DMS114 treated with DMSO at 0.1 percent for 48 hours (cell line): ENCODE measurements around the gene DRAM1.
"Not testable (repeated sequence)": the region's sequence is repeated elsewhere in the genome, so short reads cannot be mapped to it uniquely, and the experiment has no call there.

ENCODE experiments used
- DNase-seq: peaks from one replicate; lab custom pipeline; 2025; ENCODE audit not compliant: unreplicated experiment; lab: John Stamatoyannopoulos, UW

The DRAM1 gene

DNA sequence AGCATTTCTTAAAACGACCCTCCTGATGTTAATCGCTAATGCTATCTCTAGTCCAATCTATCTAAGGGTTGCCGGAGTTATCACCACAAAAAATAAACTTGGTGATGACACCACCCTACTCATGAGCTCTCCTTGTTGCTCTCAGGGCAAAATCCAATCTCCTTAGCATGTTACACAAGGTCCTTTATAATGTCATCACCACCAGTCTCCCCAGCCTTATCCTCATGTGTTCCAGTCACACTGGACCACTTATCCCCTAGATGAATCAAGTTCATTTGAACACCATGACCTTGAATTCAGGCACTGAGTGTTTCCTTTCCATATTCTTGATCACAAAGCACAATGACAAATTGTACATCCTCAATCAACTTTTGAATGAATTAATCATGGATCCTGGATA lies 19.0 kb upstream of the DRAM1 start:
- DNase-seq = no peak

DNA sequence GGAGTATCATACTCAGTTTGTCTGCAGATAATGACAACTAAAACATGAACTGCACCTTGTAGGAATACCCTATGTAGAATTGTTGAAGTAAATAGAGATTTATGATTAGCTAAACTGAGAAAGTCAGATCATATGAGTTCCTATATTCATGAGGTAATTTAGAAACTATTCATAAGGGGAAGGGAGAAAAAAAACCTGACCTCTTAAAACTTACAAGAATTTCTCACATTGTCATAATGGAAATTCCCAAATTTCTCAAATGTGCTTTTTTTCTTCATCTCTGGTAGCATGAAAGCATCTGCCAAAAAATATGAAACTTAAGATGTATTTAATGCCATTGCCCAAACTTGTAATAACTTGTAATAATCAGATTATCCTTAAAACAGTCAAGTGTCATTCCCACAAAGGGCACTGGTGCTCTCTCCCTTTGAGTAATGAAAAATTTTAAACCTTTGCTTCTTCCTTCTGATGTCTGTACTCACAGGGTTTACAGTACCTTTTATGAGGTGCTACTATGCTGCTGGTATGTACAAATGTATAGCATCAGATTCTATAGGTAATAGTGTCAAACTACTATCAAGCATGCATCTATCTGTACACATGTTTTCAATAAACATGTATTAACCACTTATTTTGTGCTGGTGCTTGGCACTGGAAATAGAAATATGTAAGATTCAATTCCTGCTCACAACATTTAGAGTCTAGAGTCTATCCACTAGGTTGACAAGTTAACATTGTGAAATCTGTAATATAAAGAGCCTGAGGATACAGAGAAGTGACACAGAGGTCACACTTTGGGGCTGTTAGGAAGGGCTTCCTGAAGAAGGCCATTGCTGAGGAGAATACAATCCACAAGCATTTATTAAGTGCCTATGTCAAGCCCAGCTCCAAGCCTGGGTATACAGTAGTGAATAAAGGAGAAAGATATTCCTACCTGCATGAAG lies 17.4 kb upstream of the DRAM1 start:
- no peak for DNase-seq

DNA sequence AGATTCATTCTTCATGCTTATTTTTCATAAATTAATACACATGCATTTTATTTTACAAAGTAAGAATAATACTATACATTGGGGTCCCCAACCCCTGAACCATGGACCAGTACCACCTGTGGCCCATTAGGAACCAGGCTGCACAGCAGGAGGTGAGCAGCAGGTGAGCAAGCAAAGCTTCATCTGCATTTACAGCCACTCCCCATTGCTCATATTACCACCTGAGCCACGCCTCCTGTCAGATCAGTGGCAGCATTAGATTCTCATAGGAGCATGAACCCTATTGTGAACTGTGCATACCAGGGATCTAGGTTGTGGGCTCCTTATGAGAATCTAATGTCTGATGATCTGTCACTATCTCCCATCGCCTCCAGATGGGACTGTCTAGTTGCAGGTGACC lies 15.7 kb upstream of the DRAM1 start:
- not testable (repeated sequence) for DNase-seq

DNA sequence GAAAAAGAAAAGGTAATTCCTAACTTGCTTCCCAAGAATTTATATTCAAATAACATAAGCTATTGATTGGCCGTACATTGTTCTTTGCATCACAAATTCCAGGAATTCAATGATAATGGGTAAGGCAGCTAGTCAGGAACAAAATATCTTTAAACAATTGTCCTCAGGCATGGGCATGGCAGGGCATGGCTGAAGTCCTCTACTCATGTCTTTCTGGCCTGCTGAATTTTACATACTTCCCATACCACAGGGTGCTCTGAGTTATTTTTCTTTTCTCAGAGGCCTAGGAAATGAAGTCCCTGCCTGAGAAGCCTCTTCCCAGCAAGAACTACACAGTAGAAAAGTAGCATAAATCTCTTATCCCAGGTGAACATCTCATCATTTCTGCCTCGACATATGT lies 15.1 kb upstream of the DRAM1 start:
- no peak for DNase-seq

DNA sequence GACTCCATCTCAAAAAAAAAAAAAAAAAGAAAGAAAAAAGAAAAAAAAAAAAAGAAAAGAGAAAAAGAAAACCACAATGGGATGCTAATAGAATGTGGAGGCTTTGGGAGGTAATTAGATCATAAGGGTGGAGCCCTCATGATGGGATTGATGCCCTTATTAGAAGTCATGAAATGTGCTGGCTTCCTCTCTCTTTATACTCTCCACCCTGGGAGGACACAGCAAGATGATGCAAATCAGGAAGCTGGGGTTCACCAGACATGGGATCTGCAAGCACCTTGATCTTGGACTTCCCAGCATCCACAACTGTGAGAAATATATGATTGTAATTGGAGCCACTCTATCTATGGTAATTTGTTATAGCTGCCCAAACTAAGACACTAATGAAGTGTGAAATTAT lies 13.4 kb upstream of the DRAM1 start:
- DNase-seq = no peak

DNA sequence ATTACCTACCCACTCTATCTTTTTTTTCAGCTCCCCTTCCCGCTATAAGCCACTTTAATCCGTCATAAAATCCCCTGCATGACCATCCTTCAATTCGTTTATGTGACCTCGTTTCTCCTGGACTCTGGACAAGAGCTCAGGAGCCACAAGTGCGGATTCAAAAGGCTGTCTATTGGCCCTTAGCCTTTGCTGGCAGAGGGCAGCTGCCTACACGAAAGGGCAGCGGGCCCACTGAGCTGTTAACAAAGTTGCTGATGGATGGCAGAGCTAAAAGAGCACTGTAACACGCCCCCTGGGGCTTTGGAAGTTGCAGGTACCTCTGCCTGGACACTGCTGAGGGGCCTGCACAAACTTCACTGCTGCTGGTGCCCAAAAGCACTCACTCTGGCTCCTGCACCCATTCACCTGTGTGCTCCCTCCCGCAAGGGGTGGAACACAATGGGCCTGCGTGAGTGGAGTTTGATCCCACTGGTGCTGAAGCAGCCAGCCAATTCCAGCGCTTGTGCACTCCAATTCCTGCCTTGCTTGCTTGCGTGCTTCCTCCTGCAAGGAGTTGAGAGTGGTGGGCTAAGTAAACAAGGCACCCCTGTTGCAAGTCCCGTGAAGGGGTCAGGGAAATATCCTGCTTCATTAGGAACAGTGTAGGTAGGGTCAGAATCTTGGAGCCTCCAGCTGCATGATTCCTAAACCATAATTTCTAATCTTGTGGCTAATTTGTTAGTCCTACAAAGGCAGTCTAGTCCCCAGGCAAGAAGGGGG lies 10.6 kb upstream of the DRAM1 start:
- DNase-seq = no peak

DNA sequence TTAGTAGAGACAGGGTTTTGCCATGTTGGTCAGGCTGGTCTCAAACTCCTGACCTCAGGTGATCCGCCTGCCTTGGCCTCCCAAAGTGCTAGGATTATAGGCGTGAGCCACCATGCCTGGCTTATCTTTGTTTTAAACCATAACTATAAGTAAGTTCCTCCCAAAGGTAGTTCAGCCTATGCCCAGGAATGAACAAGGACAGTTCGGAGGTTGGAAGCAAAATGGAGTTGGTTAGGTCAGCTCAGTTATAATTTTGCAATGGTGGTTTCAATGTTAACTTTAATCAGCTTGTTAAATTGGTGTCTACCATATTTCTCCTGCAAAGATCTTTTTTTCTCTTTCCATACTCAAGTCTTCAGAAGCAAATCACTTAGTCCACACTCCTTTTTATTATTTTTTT lies 9.8 kb upstream of the DRAM1 start:
- DNase-seq = not testable (repeated sequence)

DNA sequence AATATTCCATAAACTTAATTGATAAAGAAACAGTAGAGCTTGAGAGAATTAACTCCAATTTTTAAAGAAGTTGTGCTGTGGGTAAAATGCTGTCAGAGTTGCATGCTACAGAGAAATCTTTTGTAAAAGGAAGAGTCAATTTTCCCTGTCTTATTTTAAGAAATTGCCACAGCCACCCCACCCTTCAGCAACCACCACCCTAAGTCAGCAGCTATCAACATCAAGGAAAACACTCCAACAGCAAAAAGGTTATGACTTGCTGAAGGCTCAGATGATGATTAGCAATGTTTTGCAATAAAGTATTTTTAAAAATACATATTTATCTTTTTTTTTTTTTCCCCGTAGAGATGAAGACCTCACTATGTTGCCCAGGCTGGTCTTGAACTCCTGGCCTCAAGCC lies 6.5 kb upstream of the DRAM1 start:
- no peak for DNase-seq

DNA sequence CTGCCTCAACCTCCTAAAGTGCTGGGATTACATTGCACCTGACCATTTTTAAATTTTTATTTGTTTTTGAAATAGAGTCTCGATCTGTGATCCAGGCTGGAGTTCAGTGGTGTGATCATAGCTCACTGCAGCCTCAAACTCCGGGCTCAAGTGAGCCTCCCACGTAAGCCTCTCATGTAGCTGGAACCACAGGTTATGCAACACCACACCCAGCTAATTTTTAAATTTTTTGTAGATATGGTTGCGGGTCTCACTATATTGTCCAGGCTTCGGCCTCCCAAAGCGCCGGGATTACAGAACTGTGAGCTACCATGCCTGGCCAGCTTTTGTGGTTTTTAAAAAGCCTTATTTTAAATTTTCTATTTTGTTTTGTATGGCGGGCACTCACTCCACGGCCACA lies 2.2 kb upstream of the DRAM1 start:
- DNase-seq = no peak

DNA sequence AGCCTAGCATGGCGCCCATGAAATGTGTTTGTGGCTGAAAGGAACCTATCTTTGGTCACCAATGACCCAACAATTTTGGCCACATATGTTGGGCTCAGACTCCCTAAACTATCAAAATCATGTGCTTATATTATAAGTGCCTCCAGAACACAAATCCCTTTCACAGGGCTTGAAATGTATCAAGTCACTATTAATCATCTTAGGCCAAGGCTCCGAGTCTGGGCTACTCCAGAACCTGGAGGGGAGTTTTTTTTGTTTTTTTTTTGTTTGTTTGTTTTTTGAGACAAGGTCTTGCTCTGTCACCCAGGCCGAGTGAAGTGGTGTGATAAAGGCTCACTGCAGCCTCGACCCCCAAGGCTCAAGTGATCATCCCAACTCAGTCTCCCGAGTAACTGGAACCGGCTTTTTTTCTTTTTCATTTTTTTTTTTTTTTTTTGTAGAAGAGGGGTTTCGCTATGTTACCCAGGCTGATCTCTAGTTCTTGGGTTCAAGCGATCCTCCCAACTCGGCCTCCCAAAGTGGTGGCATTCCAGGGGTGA lies 989 bp upstream of the DRAM1 start:
- DNase-seq = no peak

DNA sequence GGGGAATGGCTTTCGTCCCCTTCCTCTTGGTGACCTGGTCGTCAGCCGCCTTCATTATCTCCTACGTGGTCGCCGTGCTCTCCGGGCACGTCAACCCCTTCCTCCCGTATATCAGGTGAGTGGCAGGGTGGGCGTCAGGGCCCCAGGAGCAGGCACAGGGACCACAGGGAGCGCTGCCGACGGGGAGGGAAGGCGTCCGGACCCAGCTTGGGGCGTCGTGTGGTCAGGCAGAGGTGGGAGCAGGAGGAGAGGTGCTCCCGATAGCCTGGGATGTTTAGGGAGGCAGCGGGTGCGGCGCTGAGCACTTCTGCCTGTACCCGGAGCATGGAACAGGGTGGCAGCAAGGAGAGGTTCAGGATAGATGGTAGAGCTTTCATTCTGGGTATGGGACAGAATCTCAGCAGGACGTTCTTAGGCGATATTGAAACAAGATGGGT lies 444 bp downstream of the DRAM1 start:
- DNase-seq = no peak

DNA sequence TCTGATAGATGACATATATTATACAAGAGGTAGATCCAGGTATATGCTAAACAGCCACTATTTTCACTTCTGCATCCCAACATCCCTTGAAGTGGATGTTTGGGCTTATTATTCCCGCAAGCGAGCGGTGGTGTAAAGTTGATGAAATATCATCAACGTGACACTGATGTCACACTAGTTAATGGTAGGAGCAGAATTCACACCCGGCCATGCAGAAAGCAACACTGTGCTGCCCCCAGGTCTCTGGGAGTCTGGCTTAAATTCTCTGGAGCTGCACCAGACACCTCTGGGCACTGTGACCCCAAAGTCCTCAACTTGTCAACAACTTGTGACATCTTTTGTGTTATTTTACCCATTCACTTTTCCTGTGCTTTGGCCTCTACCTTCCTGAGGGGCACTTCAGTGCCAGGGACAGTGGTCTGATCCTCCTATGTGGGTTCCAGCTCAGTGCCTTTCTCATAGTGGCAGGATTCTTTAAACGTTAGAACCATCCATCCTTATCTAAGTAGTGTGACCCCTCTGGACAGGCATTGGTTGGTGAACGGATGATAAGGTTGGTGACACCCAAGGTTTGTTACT lies 952 bp downstream of the DRAM1 start:
- DNase-seq = no peak

DNA sequence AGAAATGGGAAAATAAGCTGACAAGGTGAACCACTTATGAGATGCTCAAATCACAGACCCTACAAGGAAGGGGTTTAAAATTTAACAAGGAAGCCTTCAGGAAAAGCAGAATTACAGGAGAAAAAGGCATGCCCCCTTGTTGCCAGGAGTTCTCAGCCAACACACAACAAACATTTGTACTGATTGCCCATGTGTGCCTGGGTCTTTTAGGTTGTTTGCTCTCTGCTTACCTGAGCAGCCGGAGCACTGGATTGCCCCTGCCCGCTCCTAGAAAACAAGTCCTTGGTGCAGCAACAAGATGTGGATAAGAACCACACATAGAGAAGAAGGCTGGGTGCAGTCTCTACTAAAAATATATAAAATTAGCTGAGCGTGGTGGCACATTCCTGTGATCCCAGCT lies 3.4 kb downstream of the DRAM1 start:
- no peak for DNase-seq

DNA sequence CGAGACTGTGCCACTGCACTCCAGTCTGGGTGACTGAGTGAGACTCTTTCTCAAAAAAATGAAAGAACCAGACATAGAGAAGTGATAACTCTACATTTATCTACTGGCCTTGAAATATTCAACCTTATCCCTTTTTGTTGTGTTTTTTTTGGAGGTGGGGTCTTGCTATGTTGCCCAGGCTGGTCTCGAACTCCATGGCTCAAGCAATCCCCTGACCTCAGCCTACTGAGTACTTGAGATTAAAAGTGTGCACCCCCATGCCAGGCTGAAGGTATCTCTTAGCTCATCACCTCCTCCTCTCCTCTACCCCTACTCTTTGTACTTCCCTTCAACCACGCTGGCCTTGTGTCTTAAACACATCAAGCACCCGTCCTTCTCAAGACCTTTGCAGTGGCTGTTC lies 3.8 kb downstream of the DRAM1 start:
- no peak for DNase-seq

DNA sequence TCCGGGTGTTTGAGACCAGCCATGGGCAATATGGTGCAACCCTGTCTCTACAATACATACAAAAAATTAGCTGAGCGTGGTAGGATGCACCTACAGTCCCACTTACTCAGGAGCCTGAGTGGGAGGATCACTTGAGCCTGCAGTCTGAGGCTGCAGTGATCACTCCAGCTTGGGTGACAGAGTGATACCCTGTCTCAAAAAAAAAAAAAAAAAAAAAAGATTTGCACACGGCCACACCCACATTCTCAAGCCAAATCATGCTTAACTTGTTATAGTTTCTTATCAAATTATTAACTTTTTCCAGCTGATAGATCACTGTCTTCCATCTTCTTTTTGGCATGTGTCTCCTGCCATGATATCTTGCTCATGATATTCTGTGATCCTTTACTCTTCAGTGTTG lies 6.8 kb downstream of the DRAM1 start:
- DNase-seq = no peak

DNA sequence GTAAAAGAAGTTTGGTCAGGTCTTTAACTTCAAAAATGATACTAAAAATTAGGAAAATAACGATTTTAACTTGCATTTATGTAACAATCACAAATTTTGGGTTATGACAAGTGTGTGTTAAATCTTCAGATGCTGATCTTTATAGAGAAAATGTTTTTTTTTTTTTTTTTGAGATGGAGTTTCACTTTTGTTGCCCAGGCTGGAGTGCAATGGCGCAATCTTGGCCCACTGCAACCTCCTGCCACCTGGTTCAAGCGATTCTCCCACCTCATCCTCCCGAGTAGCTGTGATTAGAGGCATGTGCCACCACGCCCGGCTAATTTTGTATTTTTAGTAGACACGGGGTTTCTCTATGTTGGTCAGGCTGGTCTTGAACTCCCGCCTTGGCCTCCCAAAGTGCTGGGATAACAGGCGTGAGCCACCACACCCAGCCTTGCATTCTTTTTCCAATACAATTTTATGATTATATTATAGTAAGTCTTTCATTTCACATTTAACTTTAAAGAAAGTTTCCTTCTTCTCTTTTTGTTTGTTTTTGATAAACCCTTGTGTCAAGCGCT lies 7.5 kb downstream of the DRAM1 start:
- DNase-seq = not testable (repeated sequence)

DNA sequence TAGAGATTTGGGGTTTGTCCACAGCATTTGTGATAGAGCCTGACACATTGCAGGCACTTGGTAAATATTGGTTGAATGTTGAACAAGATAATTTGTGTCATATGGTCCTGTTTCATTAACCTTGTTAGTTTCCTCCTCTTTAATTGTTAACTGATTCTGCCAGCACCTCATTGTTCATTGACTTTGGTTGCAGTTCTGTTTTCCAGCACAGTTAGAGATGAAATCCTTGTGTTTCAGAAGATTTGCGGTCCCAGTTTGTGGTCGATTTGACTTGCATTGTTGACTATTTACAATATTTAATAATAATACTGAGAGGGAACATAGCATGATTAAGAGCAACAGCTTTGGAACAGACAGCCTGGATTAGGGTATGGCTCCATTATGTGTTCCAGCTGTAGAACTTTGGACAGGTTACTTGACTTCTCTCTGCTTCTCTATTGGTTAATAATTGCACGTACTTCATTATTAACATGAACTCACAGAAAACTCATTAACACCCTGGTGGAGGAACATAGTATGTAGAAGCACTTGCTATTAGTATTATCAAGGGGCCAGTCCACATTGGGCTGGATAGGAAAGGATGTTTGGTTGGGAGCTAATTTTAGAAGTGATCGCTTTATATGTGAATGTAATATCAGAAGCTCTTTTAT lies 8.7 kb downstream of the DRAM1 start:
- DNase-seq = no peak

DNA sequence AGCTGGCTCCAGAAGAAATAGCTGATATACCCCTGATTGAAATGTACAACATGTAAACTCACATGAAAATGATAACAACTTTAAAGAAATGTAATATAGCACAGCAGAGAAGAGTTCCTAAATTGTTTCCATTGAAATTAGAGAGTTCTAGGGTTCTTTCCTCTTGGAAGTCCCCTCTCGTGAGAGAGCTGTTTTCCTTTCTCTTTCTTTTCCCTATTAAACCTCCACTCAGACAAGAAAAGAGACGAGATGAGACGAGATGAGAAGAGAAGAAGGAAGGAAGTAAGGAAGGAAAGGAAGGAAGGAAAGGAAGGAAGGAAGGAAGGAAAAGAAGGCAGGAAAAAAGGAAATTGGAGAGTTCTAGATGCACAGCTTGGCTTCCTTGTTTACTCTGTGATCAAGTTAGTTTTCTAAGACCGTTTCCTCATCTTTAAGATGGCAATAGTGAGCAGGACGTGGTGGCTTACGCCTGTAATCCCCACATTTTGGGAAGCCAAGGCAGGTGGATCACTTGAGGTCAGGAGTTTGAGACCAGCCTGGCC lies 11.9 kb downstream of the DRAM1 start:
- DNase-seq = no peak

DNA sequence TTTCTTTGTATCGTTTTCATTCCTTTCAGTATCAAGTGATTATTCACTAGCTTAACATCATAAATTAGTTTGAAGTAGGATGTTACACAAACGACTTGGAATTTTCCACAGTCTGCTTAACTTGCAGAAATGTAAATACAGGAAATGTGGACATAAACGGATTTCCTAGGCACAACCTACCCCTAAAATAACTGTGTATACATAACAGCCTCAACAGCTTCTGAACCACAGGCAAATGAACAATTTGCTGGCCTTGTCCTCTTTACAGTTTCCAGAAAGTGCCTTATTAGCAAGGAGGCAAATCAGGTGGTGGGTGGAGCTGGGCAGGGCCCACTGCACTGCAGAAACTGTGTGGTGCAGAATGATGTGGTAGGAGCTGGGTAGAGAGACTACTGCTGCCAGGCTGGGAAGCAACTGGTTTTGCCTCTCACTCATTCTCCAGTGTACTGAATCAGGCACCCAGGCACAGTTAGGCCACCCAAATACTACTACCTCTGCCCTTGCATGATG lies 14.1 kb downstream of the DRAM1 start:
- no peak for DNase-seq

DNA sequence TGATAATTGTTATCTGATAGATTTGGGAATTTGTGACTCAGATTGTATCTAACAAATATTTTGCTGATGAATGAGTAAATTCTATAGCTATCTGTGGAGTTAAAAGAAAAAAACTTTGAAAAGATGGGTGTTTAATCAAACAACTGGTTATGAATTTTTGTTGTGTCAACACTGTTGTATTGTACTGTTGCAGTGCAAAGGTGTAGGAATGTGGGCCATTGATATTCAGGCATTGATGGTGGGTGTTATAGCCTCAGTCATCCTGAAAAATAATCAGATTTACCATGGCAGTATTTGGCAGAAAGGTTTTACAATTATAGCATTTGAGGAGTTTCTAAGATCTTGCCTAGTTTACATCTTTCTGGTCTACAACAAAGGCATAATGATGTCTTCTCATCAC lies 15.4 kb downstream of the DRAM1 start:
- DNase-seq = no peak
